KOPT-K1 (cell line): ENCODE results near the gene BNIP2.

Experiments
- H3K27ac ChIP-seq: fragments of 200-600 bp; sonication (generic); 2 replicates; pipeline ENCODE4 v1.5.1; 2016; ENCODE audit warnings: antibody characterized with exemption, mild to moderate bottlenecking, low read depth, low read length; ENCODE audit not compliant: poor library complexity, severe bottlenecking
- H3K36me3 ChIP-seq: fragments of 200-600 bp; sonication (generic); 2 replicates; pipeline ENCODE4 v1.5.1; 2017; ENCODE audit warnings: antibody characterized with exemption, mild to moderate bottlenecking, low read length, moderate library complexity; ENCODE audit not compliant: insufficient read depth
- H3K9me3 ChIP-seq: fragments of 200-600 bp; sonication (generic); 2 replicates; pipeline ENCODE4 v1.5.1; 2017; ENCODE audit warnings: antibody characterized with exemption, low read length, mild to moderate bottlenecking; ENCODE audit not compliant: insufficient read depth, poor library complexity, severe bottlenecking

Gene BNIP2, protein sequence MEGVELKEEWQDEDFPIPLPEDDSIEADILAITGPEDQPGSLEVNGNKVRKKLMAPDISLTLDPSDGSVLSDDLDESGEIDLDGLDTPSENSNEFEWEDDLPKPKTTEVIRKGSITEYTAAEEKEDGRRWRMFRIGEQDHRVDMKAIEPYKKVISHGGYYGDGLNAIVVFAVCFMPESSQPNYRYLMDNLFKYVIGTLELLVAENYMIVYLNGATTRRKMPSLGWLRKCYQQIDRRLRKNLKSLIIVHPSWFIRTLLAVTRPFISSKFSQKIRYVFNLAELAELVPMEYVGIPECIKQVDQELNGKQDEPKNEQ

DNA sequence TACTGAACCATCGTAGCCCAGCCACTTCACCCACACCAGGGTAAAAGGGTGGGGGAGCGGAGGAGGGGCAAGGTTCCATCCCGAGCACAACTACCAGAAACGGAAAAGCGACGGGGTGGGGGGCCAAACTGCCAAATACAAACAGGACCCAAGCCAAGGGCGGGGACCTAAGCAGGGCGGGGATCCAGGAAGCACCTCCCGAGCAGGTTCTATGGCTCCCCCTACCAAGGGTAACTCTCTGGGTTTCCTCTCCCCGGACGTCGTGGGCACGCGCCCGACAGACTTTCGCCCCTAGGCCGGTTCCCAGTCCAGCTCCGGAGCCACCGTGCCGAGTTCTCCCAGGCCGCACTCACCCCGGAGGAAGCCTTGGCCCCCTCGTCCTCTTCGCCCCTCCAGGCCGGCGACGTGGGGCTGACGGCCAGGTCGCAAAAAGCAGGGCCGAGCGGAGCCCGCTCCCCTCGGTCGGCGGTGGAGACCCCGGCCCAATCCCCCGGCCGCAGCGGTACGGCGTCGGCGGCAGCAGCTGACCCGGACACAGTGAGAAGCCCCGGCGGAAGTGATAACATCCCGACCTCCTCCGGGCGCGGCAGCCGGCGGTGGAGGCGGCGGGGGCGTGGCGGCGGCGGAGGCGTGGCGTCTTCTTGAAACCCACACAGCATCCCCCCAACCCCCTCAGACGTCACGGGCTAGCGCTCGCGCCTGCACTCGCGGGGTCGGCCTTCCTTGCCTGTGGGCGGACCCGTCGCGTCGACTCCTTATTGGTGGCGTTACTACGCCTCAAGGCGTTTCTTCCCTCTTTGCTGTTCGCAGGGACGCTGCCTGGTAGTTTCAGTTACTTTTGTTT is at the start of gene BNIP2:
TSS of gene BNIP2 (minus strand) at position 539 of the 844 bp plus-strand sequence. CDS start 6,863 bp downstream, outside the sequence.
- Histone ChIP-seq H3K27ac (peak within 1 kb of the TSS; percentile 93), H3K9me3 (no peaks in the 10 kb centered on the region), H3K36me3 (peaks cover 25% of the 10 kb centered on the region)

DNA sequence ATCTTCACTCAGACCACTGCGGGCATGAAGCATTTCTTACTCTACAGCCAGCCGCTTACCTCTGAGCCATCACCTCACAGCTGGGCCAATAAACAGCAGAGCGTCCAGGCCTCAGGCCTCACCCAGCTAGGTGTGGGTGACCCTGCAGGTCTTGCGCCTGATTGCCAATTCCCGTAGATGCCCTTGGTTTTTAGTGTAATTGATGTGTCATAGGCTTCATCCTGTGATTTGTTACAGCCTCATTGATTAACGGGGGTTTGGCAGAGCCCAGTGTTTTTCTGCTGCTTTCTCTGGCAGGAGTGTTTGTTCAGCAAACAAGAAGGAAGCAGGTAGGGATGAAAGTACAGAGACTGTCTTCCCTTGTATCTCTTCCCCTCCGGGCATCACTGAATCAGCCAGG is 49.6 kb upstream of the BNIP2 start:
- Histone ChIP-seq H3K9me3 (peaks cover 7% of the 10 kb centered on the region), H3K27ac (no peak overlapping the region), H3K36me3 (no peaks in the 10 kb centered on the region)

DNA sequence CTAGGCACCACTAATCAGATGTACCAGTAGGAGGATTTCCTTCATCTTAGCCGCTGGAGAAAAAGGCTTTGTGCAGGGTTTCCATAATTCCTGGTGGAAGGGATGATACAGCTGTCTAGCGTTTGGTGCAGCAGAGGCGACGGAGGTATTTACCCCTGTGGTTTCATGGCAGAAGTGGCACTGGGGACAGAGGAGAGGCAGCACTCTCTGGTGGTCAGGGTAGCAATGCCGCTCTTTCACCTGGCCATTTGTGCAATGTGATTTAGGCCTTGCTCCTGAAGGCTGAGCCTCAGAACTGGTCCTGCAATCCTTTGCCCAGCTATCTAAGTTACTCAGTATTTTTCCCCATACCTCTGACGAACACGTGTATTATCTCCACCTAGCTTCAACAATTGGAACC is 47.1 kb upstream of the BNIP2 start:
- no peak overlapping the region for H3K27ac ChIP-seq
- no peaks in the 10 kb centered on the region for H3K36me3 ChIP-seq
- H3K9me3 ChIP-seq: no peaks in the 10 kb centered on the region

DNA sequence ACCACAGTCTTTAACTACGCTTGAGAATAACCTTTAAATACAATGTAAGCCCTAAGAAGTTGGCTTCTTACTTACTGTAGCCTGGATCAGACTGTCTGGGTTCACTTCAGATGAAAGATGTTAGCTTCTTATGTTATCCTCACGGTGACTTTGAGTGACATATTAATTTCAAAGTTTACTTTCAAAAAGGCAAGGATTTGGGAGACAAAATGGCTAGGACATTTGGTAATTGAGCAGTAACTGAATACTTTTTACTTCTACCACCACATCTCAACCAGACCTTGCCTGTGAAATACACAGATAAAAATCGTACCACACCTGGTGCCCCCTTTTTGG is 36.0 kb upstream of the BNIP2 start:
- no peaks in the 10 kb centered on the region for H3K9me3 ChIP-seq
- no peak overlapping the region for H3K27ac ChIP-seq

DNA sequence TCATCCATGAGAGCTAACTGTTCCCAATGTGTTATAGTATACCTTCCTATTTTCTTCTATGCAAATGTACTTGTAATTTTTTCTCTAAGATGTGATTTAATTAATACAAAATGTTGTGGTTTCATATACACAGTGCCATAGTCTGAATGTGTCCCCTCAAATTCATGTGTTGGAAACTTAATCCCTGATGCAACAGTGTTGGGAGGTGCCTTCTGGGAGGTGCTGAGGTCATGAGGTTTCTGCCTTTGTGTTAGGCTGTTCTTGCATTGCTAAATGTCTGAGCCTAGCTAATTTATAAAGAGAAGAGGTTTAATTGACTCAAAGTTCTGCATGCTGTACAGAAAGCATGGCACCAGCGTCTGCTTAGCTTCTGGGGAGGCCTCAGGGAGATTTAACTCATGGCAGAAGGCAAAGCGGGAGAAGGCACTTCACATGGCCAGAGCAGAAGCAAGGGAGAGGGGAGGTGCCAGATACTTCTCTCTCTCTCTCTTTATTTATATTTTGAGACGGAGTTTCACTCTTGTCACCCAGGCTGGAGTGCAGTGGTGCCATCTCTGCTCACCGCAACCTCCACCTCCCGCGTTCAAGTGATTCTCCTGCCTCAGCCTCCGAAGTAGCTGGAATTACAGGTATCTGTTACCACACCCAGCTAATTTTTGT is 34.7 kb upstream of the BNIP2 start:
- H3K36me3 ChIP-seq: no peaks in the 10 kb centered on the region
- H3K27ac ChIP-seq: no peak overlapping the region
- H3K9me3 ChIP-seq: no peaks in the 10 kb centered on the region

More for the DNA sequence above, 36.0 kb upstream of the BNIP2 start:
- H3K36me3 ChIP-seq: no peaks in the 10 kb centered on the region

DNA sequence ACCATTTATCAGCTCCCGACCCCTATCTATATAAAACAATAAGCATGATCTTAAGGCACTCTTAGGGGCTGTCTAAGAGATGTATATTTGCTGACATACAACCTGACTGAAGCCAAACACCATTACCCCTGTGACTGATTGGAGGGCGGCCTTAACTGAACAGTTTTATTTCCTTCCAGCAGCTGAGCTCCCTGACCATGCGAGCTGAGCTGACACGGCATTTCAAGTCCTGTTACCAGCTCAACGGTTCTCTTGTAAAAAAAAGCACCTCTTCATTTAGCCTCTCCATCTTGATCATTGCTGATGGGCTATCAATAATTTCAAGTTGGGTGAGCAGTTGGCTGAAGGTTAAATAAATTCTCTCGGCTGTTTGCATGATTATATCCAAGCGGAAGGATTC is 33.4 kb upstream of the BNIP2 start:
- no peaks in the 10 kb centered on the region for H3K9me3 ChIP-seq
- H3K36me3 ChIP-seq: no peaks in the 10 kb centered on the region
- H3K27ac ChIP-seq: no peak overlapping the region

DNA sequence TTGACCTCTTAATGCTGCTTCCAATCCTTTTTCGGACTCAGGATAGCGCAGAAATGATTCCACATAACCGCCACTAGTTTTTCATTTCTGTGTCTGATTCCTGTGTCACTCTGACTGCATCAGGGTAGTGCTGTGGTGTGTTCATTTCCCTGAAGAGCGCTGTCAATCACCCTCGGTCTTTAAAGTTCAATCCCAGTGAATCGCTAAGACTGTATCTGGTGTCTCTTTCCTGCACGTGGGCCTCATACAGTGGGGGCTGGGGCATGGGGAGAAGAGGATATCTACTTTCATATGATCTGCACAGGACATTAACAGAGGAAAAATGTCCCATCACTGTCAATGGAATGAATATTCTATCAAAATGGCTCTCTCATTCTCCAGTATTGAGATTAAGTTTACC is 32.9 kb upstream of the BNIP2 start:
- no peak overlapping the region for H3K27ac ChIP-seq
- H3K36me3 ChIP-seq: no peaks in the 10 kb centered on the region
- no peaks in the 10 kb centered on the region for H3K9me3 ChIP-seq

DNA sequence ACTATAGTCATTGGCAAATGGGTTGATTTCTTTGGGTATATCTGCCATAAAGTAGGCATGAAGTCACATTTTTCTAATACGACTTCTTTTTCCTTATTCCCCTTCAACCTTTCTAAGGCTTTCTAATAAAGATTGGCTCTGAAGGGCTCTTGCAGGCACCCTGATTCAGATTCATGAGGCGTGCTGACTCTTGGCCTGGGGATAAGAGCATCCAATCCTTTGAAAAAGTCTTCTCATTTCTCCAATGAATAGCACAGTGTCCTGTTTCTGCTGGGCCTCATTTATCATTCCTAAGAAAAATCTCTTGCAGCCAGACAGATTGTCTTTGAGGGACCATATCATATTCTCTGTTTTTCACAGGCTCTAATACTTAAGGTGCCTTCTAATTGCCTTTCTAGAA is 32.3 kb upstream of the BNIP2 start:
- H3K27ac ChIP-seq: no peak overlapping the region
- no peaks in the 10 kb centered on the region for H3K36me3 ChIP-seq
- H3K9me3 ChIP-seq: no peaks in the 10 kb centered on the region

DNA sequence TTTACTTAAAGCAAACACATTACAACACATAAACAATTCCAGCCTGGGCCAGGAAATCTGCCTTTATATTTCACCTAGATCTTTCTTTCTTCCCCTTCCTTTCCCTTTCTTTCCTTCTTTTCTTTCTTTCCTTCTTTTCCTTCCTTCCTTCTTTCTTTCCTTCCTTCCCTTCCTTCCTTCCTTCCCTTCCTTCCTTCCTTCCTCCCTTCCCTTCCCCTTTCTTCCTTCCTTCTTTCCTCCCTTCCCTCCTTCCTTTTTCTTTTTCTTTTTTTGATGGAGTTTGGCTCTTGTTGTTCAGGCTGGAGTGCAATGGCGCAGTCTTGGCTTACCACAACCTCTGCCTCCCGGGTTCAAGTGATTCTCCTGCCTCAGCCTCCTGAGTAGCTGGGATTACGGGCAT is 24.1 kb upstream of the BNIP2 start:
- Histone ChIP-seq H3K9me3 (no peaks in the 10 kb centered on the region), H3K36me3 (no peaks in the 10 kb centered on the region), H3K27ac (no peak overlapping the region)

DNA sequence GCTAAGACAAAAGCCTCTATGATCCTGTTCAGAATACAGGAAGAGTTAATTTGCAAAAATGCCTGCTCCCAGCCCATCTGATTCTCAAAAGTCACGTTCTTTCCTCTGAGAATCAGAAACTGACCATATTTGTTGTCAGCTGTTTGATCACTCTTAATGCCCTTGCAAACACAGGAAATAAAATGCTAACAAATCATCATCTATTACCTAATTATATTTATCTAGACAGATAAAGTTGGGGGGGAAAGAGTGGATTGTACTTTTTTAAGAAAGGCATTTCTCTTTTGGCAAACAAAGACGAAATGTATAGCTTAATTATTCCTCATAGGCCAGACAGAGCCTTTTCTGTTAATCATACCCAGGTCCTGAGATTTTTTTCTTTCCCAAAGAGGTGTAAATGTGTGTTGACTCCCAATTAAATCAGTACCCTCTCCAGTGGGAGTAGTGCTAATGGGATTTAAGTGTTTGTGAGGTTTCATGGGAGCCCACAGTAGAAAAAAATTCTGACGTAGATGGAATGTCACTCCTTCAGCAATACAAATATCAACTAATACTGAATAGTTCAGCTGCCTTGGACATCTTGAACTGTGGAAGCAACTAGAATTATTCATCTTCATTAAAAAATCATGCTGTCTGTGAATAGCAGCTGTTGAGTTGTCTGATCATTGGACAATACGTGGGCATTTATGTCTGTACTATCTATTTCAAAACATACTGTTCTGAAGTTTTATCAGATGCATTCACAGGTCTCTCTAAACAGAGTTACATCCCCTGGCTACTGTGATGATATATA is 22.5 kb upstream of the BNIP2 start:
- H3K27ac ChIP-seq: no peak overlapping the region
- no peaks in the 10 kb centered on the region for H3K9me3 ChIP-seq
- no peaks in the 10 kb centered on the region for H3K36me3 ChIP-seq

DNA sequence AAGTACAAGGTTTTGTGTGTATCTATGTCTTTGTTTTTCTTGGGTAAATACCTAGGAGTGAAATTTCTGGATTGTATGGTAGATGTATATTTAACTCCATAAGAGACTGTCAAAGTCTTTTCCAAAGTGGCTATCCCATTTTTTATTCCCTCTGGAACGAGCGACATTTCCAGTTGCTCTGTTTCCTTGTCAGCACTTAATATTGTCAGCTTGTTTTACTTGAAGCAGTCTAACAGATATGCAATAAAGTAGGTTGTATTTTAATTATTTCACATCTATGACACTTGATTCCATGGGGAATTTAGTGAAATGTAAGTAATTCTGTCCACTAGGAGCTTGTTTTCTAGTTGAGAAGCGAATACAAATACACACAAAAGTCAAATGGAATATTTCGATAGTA is 18.5 kb upstream of the BNIP2 start:
- Histone ChIP-seq H3K9me3 (no peaks in the 10 kb centered on the region), H3K27ac (no peak overlapping the region), H3K36me3 (no peaks in the 10 kb centered on the region)

DNA sequence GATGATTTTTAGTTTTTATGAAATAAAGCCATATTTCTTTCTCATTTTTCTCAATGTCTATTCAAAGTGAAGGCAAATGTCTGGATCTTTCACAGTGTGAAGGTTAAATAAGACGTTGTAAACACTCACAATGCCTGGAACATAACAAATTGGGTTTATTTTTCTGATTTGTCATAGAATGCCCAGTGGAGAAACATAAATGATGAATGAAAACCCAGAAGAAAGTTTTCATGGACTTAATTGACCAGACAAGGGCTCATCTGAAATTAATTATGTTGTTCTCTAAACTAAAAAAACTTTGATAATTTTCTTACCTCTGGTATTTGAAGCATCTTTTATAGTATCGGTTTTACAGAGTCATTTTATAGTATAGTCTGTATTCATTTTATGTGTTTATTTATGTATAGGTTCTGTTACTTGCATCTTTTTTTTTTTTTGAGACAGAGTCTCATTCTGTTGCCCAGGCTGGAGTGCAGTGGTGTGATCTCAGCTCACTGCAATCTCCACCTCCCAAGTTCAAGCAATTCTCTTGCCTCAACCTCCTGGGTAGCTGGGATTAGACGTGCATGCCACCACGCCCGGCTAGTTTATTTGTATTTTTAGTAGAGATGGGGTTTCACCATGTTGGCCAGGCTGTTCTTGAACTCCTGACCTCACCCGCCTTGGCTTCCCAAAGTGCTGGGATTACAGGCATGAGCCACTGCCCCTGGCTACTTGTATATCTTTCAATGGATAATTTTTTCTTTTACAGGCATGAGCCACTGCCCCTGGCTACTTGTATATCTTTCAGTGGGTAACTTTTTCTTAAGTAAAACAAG is 15.1 kb upstream of the BNIP2 start:
- no peak overlapping the region for H3K27ac ChIP-seq
- H3K36me3 ChIP-seq: no peaks in the 10 kb centered on the region
- no peaks in the 10 kb centered on the region for H3K9me3 ChIP-seq

DNA sequence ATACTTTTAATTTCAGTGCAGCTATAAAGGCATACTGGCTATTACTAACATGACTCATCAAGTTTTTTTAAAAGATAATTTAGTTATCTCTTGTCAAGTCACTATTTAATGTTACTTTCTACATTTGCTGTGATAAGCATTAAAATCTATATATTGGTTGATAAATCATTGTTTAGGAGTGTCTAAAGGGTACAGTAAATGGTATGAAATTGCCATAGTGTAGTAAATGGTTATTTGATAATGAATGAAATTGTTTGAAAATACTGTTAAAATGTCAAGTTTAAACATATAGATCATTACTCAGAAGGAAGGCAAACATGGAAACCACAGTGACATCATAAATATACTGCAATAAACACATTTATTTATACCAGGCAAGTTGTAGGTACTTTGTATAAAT is 13.2 kb upstream of the BNIP2 start:
- H3K27ac ChIP-seq: no peak overlapping the region
- H3K9me3 ChIP-seq: no peaks in the 10 kb centered on the region
- no peaks in the 10 kb centered on the region for H3K36me3 ChIP-seq

DNA sequence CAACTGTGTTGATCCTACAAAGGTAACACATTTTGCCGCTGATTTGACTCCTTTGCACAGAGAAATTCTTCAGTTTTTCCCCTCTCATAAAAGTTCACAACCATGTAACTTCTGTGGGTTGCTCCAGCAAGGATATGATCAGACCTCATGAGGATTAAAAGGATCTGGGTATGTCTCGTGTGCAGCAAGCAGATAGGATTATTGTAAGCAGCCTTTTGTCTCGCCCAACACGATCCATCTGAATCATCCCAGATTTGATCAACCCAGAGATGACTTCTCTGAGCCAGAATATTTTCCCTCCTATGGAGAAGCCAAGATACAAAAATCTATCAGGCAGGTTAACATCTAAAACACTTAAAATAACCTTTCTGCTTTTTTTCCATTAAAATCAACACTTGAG is 12.8 kb upstream of the BNIP2 start:
- no peaks in the 10 kb centered on the region for H3K9me3 ChIP-seq
- no peak overlapping the region for H3K27ac ChIP-seq
- no peaks in the 10 kb centered on the region for H3K36me3 ChIP-seq
